Inflammatory macrophage (primary cell): ENCODE measurements around the gene BCL2L13.
"Not testable (repeated sequence)": the region's sequence is repeated elsewhere in the genome, so short reads cannot be mapped to it uniquely, and the experiment has no call there.

Source experiments
- DNase-seq, 2 donors: peaks; one replicate each; pipeline ENCODE4 v3.0.0-alpha.2; 2020 to 2022

The BCL2L13 gene

GRCh38 chr22:17729561-17729960 is 91.0 kb downstream of the BCL2L13 start:
- DNase-seq = no peak

GRCh38 chr22:17732251-17732854 is 93.8 kb downstream of the BCL2L13 start:
- no peak for DNase-seq

- DNase-seq = no peak
Observed at GRCh38 chr22:17733466-17733865, 94.9 kb downstream of the BCL2L13 start.

GRCh38 chr22:17734187-17734586 is 95.6 kb downstream of the BCL2L13 start:
- no peak for DNase-seq

GRCh38 chr22:17738386-17739128 is 100.0 kb downstream of the BCL2L13 start:
- no peak for DNase-seq

- DNase-seq = no peak
Observed at GRCh38 chr22:17739196-17739975, 100.8 kb downstream of the BCL2L13 start.

- no peak for DNase-seq
Observed at GRCh38 chr22:17741866-17742526, 103.4 kb downstream of the BCL2L13 start.

GRCh38 chr22:17742527-17742902 is 104.0 kb downstream of the BCL2L13 start:
- DNase-seq = peak; percentile 42 to 70

- DNase-seq = no peak
Observed at GRCh38 chr22:17743661-17744411, 105.3 kb downstream of the BCL2L13 start.

GRCh38 chr22:17744430-17744829 is 105.9 kb downstream of the BCL2L13 start:
- DNase-seq = no peak

GRCh38 chr22:17746916-17747315 is 108.4 kb downstream of the BCL2L13 start:
- DNase-seq = no peak

GRCh38 chr22:17748555-17749353 is 110.2 kb downstream of the BCL2L13 start:
- DNase-seq = no peak

- no peak for DNase-seq
Observed at GRCh38 chr22:17749605-17750395, 111.2 kb downstream of the BCL2L13 start.

- DNase-seq = no peak
Observed at GRCh38 chr22:17751596-17751995, 113.0 kb downstream of the BCL2L13 start.

GRCh38 chr22:17753401-17753989 is 114.9 kb downstream of the BCL2L13 start:
- peak; percentile 42 to 65 for DNase-seq

GRCh38 chr22:17754233-17754925 is 115.8 kb downstream of the BCL2L13 start:
- DNase-seq = peak in 1 of 2 donors; percentile 39

GRCh38 chr22:17761138-17761488 is 122.6 kb downstream of the BCL2L13 start:
- DNase-seq = no peak

GRCh38 chr22:17763442-17763841 is 124.9 kb downstream of the BCL2L13 start:
- DNase-seq = not testable (repeated sequence)

- no peak for DNase-seq
Observed at GRCh38 chr22:17764036-17764435, 125.5 kb downstream of the BCL2L13 start.

- not testable (repeated sequence) for DNase-seq
Observed at GRCh38 chr22:17764852-17765251, 126.3 kb downstream of the BCL2L13 start.
